ENCODE measurements around the gene FAM47E. TPM values are rescaled to one million over a fixed set of nuclear protein-coding genes. Genes with fewer than 3 reads are reported as not detected.

Gene FAM47E
- total and polyA plus RNA-seq, 2 donors from 2014 or later = 10.4 to 15.0 TPM

DNA sequence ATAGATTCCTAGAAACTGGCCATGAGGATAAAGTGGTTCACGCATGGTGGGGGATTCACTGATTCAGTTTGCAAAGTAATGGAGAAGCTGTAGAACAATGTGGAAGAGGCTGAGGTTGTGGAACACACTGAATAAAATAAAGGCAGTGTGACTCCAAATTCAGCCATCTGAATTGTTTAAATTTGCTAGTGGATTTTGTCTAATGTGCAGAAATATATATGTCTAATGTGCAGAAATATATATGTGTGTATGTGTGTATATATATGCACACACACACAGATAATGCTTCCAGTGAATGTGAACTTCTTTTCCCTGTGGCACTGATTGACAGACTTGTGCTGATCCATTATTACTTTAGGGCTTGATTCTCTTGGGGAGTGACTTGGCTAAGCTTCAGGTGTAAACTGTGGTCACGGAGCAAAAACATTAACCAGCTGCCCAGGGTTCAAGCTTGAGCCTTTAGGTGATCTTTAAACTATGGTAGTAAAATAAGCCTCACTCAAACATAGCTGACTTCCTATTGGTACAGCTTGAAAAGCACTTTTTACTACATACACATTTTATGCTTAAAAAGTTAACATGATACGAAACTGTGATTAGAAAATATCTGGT is 58.5 kb downstream of the FAM47E start:
- no peak for FAIRE-seq
- H3K4me1 ChIP-seq (ENCODE audit: control insufficient read depth in 2 of 3, insufficient read depth in 2 of 3, low read depth in 1 of 3, low read length in 3 of 3) = peaks cover 0 to 23% (median 4%) of the 10 kb centered on the region in 3 donors
- intact Hi-C loops (cut with DNase I) = no loop called here

DNA sequence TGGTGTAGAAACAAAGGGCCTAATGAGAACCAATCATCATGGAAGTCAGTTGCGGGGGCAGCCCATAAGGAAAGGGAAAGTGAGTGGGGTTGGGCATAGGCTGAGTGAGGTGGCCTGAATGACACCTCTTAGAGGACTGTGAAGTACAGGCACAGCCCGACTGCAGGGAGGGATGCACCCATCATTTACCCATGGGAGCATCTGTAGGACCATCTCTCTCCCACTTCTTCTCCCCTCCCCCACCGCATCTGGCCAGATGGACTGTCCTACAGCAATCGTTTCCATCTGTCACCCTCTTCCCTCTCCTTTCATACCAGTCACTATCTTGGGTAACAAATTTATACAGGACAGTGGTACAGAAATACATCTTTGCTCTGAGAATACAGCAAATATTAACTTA is 59.2 kb downstream of the FAM47E start:
- Histone ChIP-seq H3K4me3 (ENCODE audit: low read length in 3 of 3) (no peak overlapping the region), H3K4me1 (ENCODE audit: control insufficient read depth in 2 of 3, insufficient read depth in 2 of 3, low read depth in 1 of 3, low read length in 3 of 3) (peaks cover 0 to 21% (median 4%) of the 10 kb centered on the region in 3 donors), H3K9ac (ENCODE audit: low read length in 3 of 3) (no peak overlapping the region), H3K27ac (ENCODE audit: low read depth in 2 of 2, low read length in 2 of 2) (no peak overlapping the region), H3K9me3 (ENCODE audit: control insufficient read depth in 2 of 3, insufficient read depth in 1 of 3, low read length in 3 of 3) (no peaks in the 10 kb centered on the region), H3K36me3 (ENCODE audit: control insufficient read depth in 2 of 3, insufficient read depth in 3 of 3, low read length in 3 of 3) (no peaks in the 10 kb centered on the region), H3K27me3 (ENCODE audit: control insufficient read depth, insufficient read depth, low read length) (no peaks in the 10 kb centered on the region)
- DNase-seq (no peak), FAIRE-seq (no peak)
- TF ChIP-seq, protein P1, sequence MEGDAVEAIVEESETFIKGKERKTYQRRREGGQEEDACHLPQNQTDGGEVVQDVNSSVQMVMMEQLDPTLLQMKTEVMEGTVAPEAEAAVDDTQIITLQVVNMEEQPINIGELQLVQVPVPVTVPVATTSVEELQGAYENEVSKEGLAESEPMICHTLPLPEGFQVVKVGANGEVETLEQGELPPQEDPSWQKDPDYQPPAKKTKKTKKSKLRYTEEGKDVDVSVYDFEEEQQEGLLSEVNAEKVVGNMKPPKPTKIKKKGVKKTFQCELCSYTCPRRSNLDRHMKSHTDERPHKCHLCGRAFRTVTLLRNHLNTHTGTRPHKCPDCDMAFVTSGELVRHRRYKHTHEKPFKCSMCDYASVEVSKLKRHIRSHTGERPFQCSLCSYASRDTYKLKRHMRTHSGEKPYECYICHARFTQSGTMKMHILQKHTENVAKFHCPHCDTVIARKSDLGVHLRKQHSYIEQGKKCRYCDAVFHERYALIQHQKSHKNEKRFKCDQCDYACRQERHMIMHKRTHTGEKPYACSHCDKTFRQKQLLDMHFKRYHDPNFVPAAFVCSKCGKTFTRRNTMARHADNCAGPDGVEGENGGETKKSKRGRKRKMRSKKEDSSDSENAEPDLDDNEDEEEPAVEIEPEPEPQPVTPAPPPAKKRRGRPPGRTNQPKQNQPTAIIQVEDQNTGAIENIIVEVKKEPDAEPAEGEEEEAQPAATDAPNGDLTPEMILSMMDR (IDR thresholded peaks at IDR 0.05; ENCODE audit: borderline replicate concordance, extremely low read depth, insufficient read depth) = no peak
- intact Hi-C loops (cut with DNase I) = no loop called here

More for the DNA sequence above, 58.5 kb downstream of the FAM47E start:
- Histone ChIP-seq H3K9ac (ENCODE audit: low read length in 3 of 3) (no peak overlapping the region), H3K36me3 (ENCODE audit: control insufficient read depth in 2 of 3, insufficient read depth in 3 of 3, low read length in 3 of 3) (no peaks in the 10 kb centered on the region), H3K27me3 (ENCODE audit: control insufficient read depth, insufficient read depth, low read length) (no peaks in the 10 kb centered on the region), H3K4me3 (ENCODE audit: low read length in 3 of 3) (no peak overlapping the region), H3K27ac (ENCODE audit: low read depth in 2 of 2, low read length in 2 of 2) (no peak overlapping the region), H3K9me3 (ENCODE audit: control insufficient read depth in 2 of 3, insufficient read depth in 1 of 3, low read length in 3 of 3) (no peaks in the 10 kb centered on the region)
- peak in 1 of 5 donors; percentile 29 for DNase-seq
- TF ChIP-seq, protein P1 (IDR thresholded peaks at IDR 0.05; ENCODE audit: borderline replicate concordance, extremely low read depth, insufficient read depth) = no peak

DNA sequence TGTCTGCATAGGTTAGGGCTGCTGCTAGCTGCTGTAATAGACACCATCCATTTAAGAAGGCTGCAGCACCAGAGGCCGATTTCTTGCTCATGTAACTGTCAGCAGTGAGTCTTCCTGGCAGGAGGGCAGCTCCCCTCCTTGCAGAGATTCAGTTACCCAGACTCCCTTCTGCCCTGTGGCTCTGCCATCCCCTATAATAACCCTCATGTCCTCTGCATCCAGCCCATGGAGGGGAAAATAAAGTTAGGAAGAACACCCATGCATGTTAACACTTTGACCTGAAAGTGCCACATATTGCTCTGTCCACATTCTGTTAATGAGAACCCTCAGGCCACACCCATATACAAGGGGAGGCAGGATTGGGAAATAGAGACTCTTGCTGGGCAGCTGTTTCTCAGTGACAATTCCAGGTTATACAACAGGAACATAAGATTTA is 60.4 kb downstream of the FAM47E start:
- no peaks in the 10 kb centered on the region for H3K36me3 ChIP-seq (ENCODE audit: control insufficient read depth in 2 of 3, insufficient read depth in 3 of 3, low read length in 3 of 3)
- peaks cover 0 to 18% (median 3%) of the 10 kb centered on the region in 3 donors for H3K4me1 ChIP-seq (ENCODE audit: control insufficient read depth in 2 of 3, insufficient read depth in 2 of 3, low read depth in 1 of 3, low read length in 3 of 3)
- TF ChIP-seq, protein P1 (IDR thresholded peaks at IDR 0.05; ENCODE audit: borderline replicate concordance, extremely low read depth, insufficient read depth) = no peak
- no peaks in the 10 kb centered on the region for H3K27me3 ChIP-seq (ENCODE audit: control insufficient read depth, insufficient read depth, low read length)
- no peak overlapping the region for H3K27ac ChIP-seq (ENCODE audit: low read depth in 2 of 2, low read length in 2 of 2)
- no peak overlapping the region for H3K9ac ChIP-seq (ENCODE audit: low read length in 3 of 3)
- FAIRE-seq = no peak
- H3K9me3 ChIP-seq (ENCODE audit: control insufficient read depth in 2 of 3, insufficient read depth in 1 of 3, low read length in 3 of 3) = no peaks in the 10 kb centered on the region
- intact Hi-C loops (cut with DNase I) = no loop called here
- H3K4me3 ChIP-seq (ENCODE audit: low read length in 3 of 3) = no peak overlapping the region
- DNase-seq = peak in 3 of 5 donors; percentile 19 to 30 (median 23)

Measured in kidney (tissue), 14 donors.